Sigmoid colon (tissue), 7 donors: ENCODE data around the gene SMARCA2. TPM values are rescaled to one million over a fixed set of nuclear protein-coding genes. Genes with fewer than 3 reads are reported as not detected.

Source experiments
- DNase-seq: peaks from one replicate; pipeline ENCODE4 v3.0.0-alpha.2; 2019
- H3K27ac ChIP-seq, 4 donors: fragments of 200-600 bp; sonication (generic); one replicate each; pipeline ENCODE4 v1.5.1; 2016 to 2019; ENCODE audit warnings: mild to moderate bottlenecking in 1 of 4
- H3K27me3 ChIP-seq, 3 donors: fragments of 200-600 bp; sonication (generic); one replicate each; pipeline ENCODE4 v1.5.1; 2019; ENCODE audit warnings: mild to moderate bottlenecking in 1 of 3
- H3K36me3 ChIP-seq, 4 donors: fragments of 200-600 bp; sonication (generic); one replicate each; pipeline ENCODE4 v1.5.1; 2016 to 2019
- H3K4me1 ChIP-seq, 4 donors: fragments of 200-600 bp; sonication (generic); one replicate each; pipeline ENCODE4 v1.5.1; 2017 to 2019
- H3K4me3 ChIP-seq, 4 donors: fragments of 200-600 bp; sonication (generic); one replicate each; pipeline ENCODE4 v1.5.1; 2017 to 2019; ENCODE audit warnings: mild to moderate bottlenecking in 2 of 4, moderate library complexity in 1 of 4
- H3K9me3 ChIP-seq, 4 donors: fragments of 200-600 bp in 3 of 4; sonication (generic) in 3 of 4; one replicate each; pipeline versions ENCODE4 v1.5.1 to v1.6.1; 2013 to 2019
- EP300 ChIP-seq, 4 donors: sonication (generic); formaldehyde crosslinking; IDR thresholded peaks; one replicate each; pipeline ENCODE4 v1.6.1; 2017; ENCODE audit warnings: antibody characterized with exemption in 4 of 4
- POLR2A ChIP-seq, 2 donors: fragments of 450-650 bp; IDR thresholded peaks; one replicate each; pipeline ENCODE4 v1.6.1; 2016; ENCODE audit warnings: antibody characterized with exemption in 2 of 2, mild to moderate bottlenecking in 2 of 2, moderate library complexity in 2 of 2
- POLR2AphosphoS5 ChIP-seq, 4 donors: sonication (generic); formaldehyde crosslinking; IDR thresholded peaks; one replicate each; pipeline ENCODE4 v1.6.1; 2017; ENCODE audit warnings: antibody characterized with exemption in 4 of 4
- WGBS, 2 donors: extraction: QIAGEN DNeasy Blood & Tissue Kit; methylation state at CpG; one replicate each; pipeline ENCODE4 v1.1.7; 2013; 5-methylcytosine and 5-hydroxymethylcytosine counted together
- intact Hi-C: fragments of 100-400 bp; cut with DNase I; formaldehyde crosslinking; loops from one replicate; pipeline ENCODE4 v1.15.1; 2023
- polyA plus RNA-seq, 3 donors: library from polyadenylated mRNA; stranded (reverse); fragments of 200-250 nt; gene quantifications; one replicate each; pipeline ENCODE4 v1.2.3, GENCODE V29; 2013
- total RNA-seq, 4 donors: library from RNA; depleted of rRNA; stranded (reverse); fragments of >200 nt; gene quantifications; one replicate each; pipeline ENCODE4 v1.1.0, GENCODE V29; 2016
- TF ChIP-seq, protein P1 (sequence below), 4 experiments: fragments of 450-650 bp in 3 of 4; fragments of 200-600 bp in 1 of 4; IDR thresholded peaks; one replicate each; pipeline ENCODE4 v1.5.1; 2016 to 2019; ENCODE audit warnings: antibody characterized with exemption in 4 of 4, mild to moderate bottlenecking in 3 of 4, moderate library complexity in 2 of 4
- donor health status: healthy with polysubstance abuse.
- donor health status: Bipolar disorder and iron deficiency.
- donor health status: healthy.

Gene SMARCA2
- total and polyA plus RNA-seq, 7 donors = 32.1 to 209 (median 75.0) TPM

DNA sequence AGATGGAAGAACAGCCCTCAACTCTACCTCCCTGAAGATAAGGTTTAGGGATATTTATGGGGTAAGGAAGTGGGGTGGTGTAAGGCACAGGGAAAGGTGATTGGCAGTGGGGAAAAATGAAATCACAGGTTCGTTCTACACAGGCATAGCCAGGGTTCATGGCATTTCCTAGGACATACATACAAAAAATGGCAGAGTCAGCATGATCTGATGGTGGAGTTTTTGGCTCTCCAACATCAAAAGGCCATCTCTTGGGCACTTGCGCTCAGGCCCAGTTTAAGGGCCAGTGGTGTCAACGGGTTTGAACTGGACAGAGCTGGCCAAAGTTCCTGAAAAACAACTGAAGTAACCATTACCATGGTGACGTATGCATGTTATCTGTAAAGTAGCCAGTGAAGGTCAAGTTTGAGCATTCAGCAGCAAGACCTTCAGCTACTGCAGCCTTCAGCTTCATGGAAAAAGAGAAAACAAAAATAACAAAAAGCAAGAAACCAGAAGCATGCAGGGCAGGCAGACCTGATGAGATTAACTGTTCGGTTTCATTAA is 92.8 kb downstream of the SMARCA2 start:
- DNase-seq = no peak
- Histone ChIP-seq H3K27me3 (no peaks in the 10 kb centered on the region), H3K36me3 (peaks cover 14 to 78% (median 22%) of the 10 kb centered on the region in 4 donors)

DNA sequence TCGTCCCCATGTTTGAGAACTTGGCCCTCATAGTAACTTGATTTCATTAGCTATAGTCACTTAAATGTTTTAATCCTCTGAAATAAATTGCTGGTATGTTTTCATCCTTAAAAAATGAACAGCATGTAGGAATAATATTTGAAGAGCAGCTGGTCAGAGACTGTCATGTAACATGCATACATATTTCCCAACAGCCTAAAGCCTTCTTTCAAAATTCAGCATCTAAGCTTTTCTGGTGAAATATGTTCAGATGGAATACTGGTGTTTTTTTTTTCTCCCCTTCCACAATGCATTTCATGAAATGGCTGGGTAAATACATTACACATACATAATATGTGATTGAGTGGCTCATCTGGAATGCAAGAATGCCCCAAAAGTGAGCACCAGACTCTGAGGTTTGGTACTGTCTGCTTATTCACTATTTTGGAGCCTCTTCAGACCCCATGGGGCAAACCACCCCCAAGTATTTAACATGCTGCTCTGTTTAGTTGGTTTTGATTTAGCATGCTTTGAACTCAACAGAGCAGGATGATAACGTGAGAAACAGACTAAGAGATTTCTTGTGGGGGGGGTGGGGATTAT is 94.0 kb downstream of the SMARCA2 start:
- intact Hi-C loops = no loop called here
- H3K4me3 ChIP-seq = no peak overlapping the region
- 76 to 86% methylated on average over 2 of the region's 2 CpGs for WGBS, 2 donors
- H3K27me3 ChIP-seq = no peaks in the 10 kb centered on the region
- DNase-seq = no peak
- H3K27ac ChIP-seq = no peak overlapping the region
- H3K36me3 ChIP-seq = peaks cover 12 to 79% (median 22%) of the 10 kb centered on the region in 4 donors
- H3K9me3 ChIP-seq = no peaks in the 10 kb centered on the region
- no peaks in the 10 kb centered on the region for H3K4me1 ChIP-seq
- TF ChIP-seq POLR2A (IDR thresholded peaks at IDR 0.05) (no peak), POLR2AphosphoS5 (IDR thresholded peaks at IDR 0.05) (no peak)
- TF ChIP-seq, protein P1, sequence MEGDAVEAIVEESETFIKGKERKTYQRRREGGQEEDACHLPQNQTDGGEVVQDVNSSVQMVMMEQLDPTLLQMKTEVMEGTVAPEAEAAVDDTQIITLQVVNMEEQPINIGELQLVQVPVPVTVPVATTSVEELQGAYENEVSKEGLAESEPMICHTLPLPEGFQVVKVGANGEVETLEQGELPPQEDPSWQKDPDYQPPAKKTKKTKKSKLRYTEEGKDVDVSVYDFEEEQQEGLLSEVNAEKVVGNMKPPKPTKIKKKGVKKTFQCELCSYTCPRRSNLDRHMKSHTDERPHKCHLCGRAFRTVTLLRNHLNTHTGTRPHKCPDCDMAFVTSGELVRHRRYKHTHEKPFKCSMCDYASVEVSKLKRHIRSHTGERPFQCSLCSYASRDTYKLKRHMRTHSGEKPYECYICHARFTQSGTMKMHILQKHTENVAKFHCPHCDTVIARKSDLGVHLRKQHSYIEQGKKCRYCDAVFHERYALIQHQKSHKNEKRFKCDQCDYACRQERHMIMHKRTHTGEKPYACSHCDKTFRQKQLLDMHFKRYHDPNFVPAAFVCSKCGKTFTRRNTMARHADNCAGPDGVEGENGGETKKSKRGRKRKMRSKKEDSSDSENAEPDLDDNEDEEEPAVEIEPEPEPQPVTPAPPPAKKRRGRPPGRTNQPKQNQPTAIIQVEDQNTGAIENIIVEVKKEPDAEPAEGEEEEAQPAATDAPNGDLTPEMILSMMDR (IDR thresholded peaks at IDR 0.05) = no peak

More for the DNA sequence above, 92.8 kb downstream of the SMARCA2 start:
- Histone ChIP-seq H3K4me3 (no peak overlapping the region), H3K9me3 (no peaks in the 10 kb centered on the region), H3K4me1 (no peaks in the 10 kb centered on the region), H3K27ac (no peak overlapping the region)
- intact Hi-C loops = no loop called here
- TF ChIP-seq EP300 (IDR thresholded peaks at IDR 0.05) = no peak
- TF ChIP-seq, protein P1 (IDR thresholded peaks at IDR 0.05) = no peak
- no peak for TF ChIP-seq POLR2AphosphoS5 (IDR thresholded peaks at IDR 0.05)
- no peak for TF ChIP-seq POLR2A (IDR thresholded peaks at IDR 0.05)
- 88% methylated on average over 5 of the region's 5 CpGs for WGBS, 2 donors

DNA sequence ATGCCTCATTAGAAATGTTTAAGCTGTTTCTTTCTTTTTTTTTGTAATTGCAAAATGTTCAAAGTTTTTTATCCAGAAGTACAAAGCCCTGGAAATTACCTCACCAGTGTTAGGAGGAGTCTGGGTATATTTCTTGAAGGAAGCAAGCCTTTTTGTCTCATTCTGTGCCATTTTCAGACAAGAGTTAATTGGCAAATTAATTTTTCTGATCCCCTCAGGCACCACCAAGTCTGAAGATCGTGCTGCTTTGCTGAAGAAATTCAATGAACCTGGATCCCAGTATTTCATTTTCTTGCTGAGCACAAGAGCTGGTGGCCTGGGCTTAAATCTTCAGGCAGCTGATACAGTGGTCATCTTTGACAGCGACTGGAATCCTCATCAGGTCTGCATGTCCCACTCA is 94.9 kb downstream of the SMARCA2 start:
- 94 to 95% methylated on average over 2 of the region's 2 CpGs for WGBS, 2 donors
- no peak overlapping the region for H3K27ac ChIP-seq
- peaks cover 10 to 79% (median 22%) of the 10 kb centered on the region in 4 donors for H3K36me3 ChIP-seq
- no peak overlapping the region for H3K4me3 ChIP-seq
- DNase-seq = no peak
- H3K9me3 ChIP-seq = no peaks in the 10 kb centered on the region
- no peaks in the 10 kb centered on the region for H3K27me3 ChIP-seq
- TF ChIP-seq POLR2AphosphoS5 (IDR thresholded peaks at IDR 0.05) (no peak), POLR2A (IDR thresholded peaks at IDR 0.05) (no peak), EP300 (IDR thresholded peaks at IDR 0.05) (no peak)
- TF ChIP-seq, protein P1 (IDR thresholded peaks at IDR 0.05) = no peak
- intact Hi-C loops = no loop called here
- no peaks in the 10 kb centered on the region for H3K4me1 ChIP-seq

DNA sequence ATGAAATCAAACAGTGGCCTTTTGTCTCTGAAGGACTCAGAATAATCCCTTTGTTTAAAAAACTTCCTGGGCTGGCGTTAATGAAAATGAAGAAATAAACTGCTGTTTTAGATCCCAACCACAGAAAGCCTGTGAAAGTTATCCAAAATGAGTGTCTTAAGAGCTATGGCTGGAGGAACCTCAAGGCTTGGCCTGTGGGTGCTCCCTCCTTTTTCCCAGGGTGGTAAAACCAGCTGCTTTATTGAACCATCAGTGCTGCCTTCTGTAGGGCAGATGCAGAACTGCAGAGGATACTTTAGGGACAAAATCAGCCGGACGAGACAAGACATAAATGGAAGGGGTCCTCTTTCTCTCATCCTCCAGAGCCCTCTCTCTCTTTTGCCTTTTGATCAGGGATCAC is 100.9 kb downstream of the SMARCA2 start:
- Histone ChIP-seq H3K4me3 (no peak overlapping the region), H3K4me1 (peaks cover 0 to 14% (median 1%) of the 10 kb centered on the region in 4 donors), H3K27me3 (no peaks in the 10 kb centered on the region), H3K36me3 (peaks cover 3 to 92% (median 26%) of the 10 kb centered on the region in 4 donors), H3K27ac (no peak overlapping the region), H3K9me3 (no peaks in the 10 kb centered on the region)
- intact Hi-C loops = no loop called here
- no peak for DNase-seq
- no peak for TF ChIP-seq POLR2A (IDR thresholded peaks at IDR 0.05)
- TF ChIP-seq, protein P1 (IDR thresholded peaks at IDR 0.05) = peak in 1 of 4 experiments; percentile 27
- 88 to 92% methylated on average over 3 of the region's 3 CpGs for WGBS, 2 donors

DNA sequence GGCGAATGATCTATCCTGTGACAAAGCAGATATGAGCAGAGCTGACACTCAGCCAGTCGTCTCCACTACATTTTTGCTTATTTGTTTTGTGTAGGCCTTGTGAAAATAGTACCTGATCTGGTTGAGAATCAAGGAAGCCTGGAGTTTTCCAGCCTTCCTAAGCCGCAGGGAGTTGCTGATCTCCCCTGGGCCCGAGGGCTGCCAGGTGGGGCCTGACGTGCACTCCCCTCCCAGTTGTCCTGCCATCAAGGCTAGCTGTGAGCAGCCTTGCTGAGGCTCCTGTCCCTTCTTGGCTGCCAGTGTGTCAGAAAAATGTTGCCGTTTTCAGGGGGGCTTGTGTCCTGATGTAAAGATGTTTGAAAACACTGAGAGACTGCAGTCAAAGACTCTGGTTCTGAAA is 102.4 kb downstream of the SMARCA2 start:
- intact Hi-C loops = no loop called here
- Histone ChIP-seq H3K27me3 (no peaks in the 10 kb centered on the region), H3K4me3 (no peak overlapping the region), H3K9me3 (no peaks in the 10 kb centered on the region), H3K27ac (no peak overlapping the region), H3K4me1 (peaks cover 0 to 22% (median 10%) of the 10 kb centered on the region in 4 donors), H3K36me3 (peaks cover 3 to 85% (median 18%) of the 10 kb centered on the region in 4 donors)
- TF ChIP-seq EP300 (IDR thresholded peaks at IDR 0.05) (no peak), POLR2A (IDR thresholded peaks at IDR 0.05) (no peak), POLR2AphosphoS5 (IDR thresholded peaks at IDR 0.05) (no peak)
- TF ChIP-seq, protein P1 (IDR thresholded peaks at IDR 0.05) = no peak
- 95 to 97% methylated on average over 6 of the region's 6 CpGs for WGBS, 2 donors
- no peak for DNase-seq
